BJ (cell line): ENCODE data around the gene KMT5C. TPM values are rescaled to one million over a fixed set of nuclear protein-coding genes. Genes with fewer than 3 reads are reported as not detected.
A peak's percentile ranks its signal among the peaks of the same experiment; 100 is the strongest.

Source experiments
- CTCF ChIA-PET: fragments of 350-600 bp; formaldehyde crosslinking; extraction: SDS; loops from one replicate; lab custom pipeline; 2021; ENCODE audit warnings: antibody characterized with exemption, inconsistent platforms; lab: Yijun Ruan, JAX
- POLR2A ChIA-PET: fragments of 300-600 bp; sonication (Branson Sonifier 250); formaldehyde crosslinking; extraction: SDS; loops from one replicate; lab custom pipeline; 2021; ENCODE audit warnings: antibody characterized with exemption; lab: Charles Lee
- DNase-seq: peaks from one replicate; pipeline ENCODE4 v3.0.0-alpha.2; 2011; ENCODE audit warnings: low read depth
- H3K27me3 ChIP-seq: 2 replicates; pipeline ENCODE4 v1.6.0; 2011; ENCODE audit warnings: low read length; ENCODE audit not compliant: control insufficient read depth, insufficient read depth
- H3K36me3 ChIP-seq: 2 replicates; pipeline ENCODE4 v1.5.1; 2011; ENCODE audit warnings: low read length; ENCODE audit not compliant: control insufficient read depth, insufficient read depth
- H3K4me3 ChIP-seq: 2 replicates; pipeline ENCODE4 v1.5.1; 2011; ENCODE audit warnings: low read depth, mild to moderate bottlenecking, control low read depth, low read length
- CTCF ChIP-seq: IDR thresholded peaks from 2 replicates; pipeline ENCODE4 v1.5.1; 2011; ENCODE audit warnings: low read depth, mild to moderate bottlenecking, control low read depth, inconsistent platforms, low read length, moderate library complexity; ENCODE audit not compliant: insufficient read depth
- polyA plus RNA-seq: library from polyadenylated mRNA; depleted of rRNA; stranded (reverse); fragments of >200 nt; gene quantifications from 2 replicates; pipeline ENCODE4 v1.2.3, GENCODE V29; 2011

The KMT5C gene
- polyA plus RNA-seq, 1 experiment = 6.4 TPM

DNA sequence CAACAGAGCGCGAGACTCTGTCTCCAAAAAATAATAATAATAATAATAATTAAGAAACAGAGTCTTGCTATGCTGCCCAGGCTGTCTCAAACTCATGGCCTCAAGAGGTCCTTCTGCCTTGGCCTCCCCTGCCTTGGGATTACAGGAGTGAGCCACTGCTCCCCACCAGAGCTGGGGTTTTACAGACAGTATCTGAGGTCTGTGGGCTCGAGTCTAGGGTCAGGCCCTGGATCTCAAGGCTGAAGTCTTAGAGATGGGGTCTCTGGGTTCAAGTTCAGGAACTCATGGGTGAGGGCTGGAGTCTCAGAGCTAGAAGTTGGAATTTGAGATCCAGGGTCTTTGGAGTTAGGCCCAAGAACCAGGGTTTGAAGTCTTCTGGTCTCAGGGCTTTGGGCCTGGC, 27.1 kb downstream of the KMT5C start:
- POLR2A ChIA-PET = interaction anchor here (1.1 kb wide), 1 partner anchor 27 kb away, joined by 3 read pairs; the partner anchor contains the start of gene KMT5C
- no peaks in the 10 kb centered on the region for H3K27me3 ChIP-seq
- no peak for TF ChIP-seq CTCF
- H3K4me3 ChIP-seq = no peak overlapping the region
- H3K36me3 ChIP-seq = no peaks in the 10 kb centered on the region; the same call in 1 of the 2 replicates
- DNase-seq = no peak
- CTCF ChIA-PET = no interaction called here

DNA sequence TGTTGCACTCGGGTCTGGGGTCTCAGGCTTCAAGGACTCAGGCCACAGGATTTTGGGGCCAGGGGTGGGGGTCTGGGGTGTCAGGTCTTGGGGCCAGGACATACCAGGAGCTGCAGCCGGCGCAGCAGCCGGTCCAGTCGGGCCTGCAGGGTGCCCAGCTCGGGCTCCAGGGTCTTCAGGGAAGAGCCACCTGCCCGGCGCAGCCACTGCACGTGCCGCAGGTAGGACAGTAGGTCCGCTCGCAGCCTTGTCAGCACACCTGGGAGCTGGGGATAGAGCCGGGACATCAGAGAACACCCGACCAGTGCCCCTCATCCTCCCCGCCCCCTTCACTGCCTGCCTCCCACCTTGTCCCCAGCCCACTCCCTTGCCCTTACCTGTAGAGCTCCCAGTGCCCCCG, 28.4 kb downstream of the KMT5C start:
- DNase-seq = no peak
- H3K4me3 ChIP-seq = peak overlapping the region; percentile 73
- H3K27me3 ChIP-seq = no peaks in the 10 kb centered on the region
- POLR2A ChIA-PET = no interaction called here
- CTCF ChIA-PET = interaction anchor here (1.4 to 2.5 kb wide), 3 partner anchors 13 to 76 kb away, joined by 3 to 15 read pairs (median 5); partner anchors contain the start of gene COX6B2
- H3K36me3 ChIP-seq = no peaks in the 10 kb centered on the region; the same call in 1 of the 2 replicates
- no peak for TF ChIP-seq CTCF

DNA sequence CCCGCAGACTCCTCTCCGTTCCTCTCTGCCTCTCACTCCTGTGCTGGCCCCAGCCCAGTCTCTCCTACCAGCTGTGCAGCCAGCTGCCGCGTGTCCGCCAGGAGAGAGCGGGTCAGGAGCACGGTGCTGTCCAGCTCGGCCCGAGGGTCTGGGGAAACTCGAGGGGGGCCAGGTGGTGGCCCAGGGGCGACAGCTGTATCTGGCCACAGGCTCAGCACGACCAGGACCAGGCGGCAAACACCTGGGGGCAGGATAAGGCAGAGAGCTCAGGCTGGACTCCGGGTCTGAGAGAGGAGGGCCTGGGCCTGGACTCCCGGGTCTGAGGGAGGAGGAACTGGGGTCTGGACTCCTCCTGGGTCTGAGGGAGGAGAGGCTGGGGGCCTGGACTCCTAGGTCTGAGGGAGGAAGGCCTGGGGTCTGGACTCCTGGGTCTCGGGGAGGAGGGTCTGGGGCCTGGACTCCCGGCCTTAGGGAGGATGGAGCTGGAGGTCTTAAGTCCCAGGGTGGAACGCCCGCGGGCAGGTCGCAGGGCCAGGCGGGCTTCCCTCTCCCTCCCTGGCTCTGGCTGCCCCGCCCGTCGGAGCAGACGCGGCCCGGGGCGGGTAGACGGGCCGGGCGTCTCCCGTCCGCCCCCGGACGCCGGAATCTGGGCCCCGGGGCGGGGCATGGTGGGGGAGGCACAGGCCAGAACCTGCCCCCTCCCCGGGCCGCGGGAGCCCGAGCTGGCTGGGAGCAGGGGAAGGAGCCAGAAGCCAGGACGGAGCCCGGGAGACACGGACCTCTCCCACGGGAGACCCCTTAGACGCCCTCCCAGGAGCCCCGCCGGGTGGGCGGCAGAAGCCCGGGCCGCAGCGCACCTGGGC, 29.3 kb downstream of the KMT5C start:
- CTCF ChIA-PET = interaction anchor here (0.6 to 2.5 kb wide), 4 partner anchors 14 to 237 kb away, joined by 3 to 15 read pairs (median 4); partner anchors contain the start of gene COX6B2
- Histone ChIP-seq H3K27me3 (no peaks in the 10 kb centered on the region), H3K36me3 (no peaks in the 10 kb centered on the region; the same call in 1 of the 2 replicates), H3K4me3 (peak overlapping the region; percentile 73)
- no peak for DNase-seq
- TF ChIP-seq CTCF = no peak
- POLR2A ChIA-PET = interaction anchor here (0.6 to 1.8 kb wide), 2 partner anchors 30 to 36 kb away, joined by 4 to 6 read pairs; partner anchors contain the start of gene KMT5C

GRCh38 chr19:55369653-55370304, 30.1 kb downstream of the KMT5C start:
- Histone ChIP-seq H3K36me3 (no peaks in the 10 kb centered on the region; the same call in 1 of the 2 replicates), H3K4me3 (peak overlapping the region; percentile 73), H3K27me3 (no peaks in the 10 kb centered on the region)
- CTCF ChIA-PET = interaction anchor here (2.5 kb wide), 1 partner anchor 68 kb away, joined by 15 read pairs; no protein-coding TSS in a partner anchor
- DNase-seq = no peak
- TF ChIP-seq CTCF = no peak
- POLR2A ChIA-PET = interaction anchor here (0.6 to 1.8 kb wide), 2 partner anchors 31 to 35 kb away, joined by 4 to 6 read pairs; partner anchors contain the start of gene KMT5C
